GM23338 (cell line): ENCODE results near the gene CEP250. TPM values are rescaled to one million over a fixed set of nuclear protein-coding genes. Genes with fewer than 3 reads are reported as not detected.

Experiments used
- ATAC-seq: fragments of 200-7000 bp; cut with Tn5 transposase; 3 replicates; pipeline ENCODE4 v1.9.1; 2020
- DNase-seq: peaks from one replicate; pipeline ENCODE4 v3.0.0-alpha.2; 2015; ENCODE audit warnings: low spot score
- H2AFZ ChIP-seq: fragments of 200-600 bp; sonication (generic); 2 replicates; pipeline ENCODE4 v1.8.0; 2016; ENCODE audit warnings: antibody characterized with exemption, mild to moderate bottlenecking, moderate library complexity
- H3F3A ChIP-seq: fragments of 200-600 bp; sonication (generic); replicated peaks from 2 replicates; pipeline ENCODE4 v1.8.0; 2017; ENCODE audit warnings: antibody characterized with exemption, mixed run types, low read depth
- H3K27ac ChIP-seq: fragments of 200-600 bp; sonication (generic); 2 replicates; pipeline ENCODE4 v1.6.1; 2016; ENCODE audit warnings: low read depth
- H3K27me3 ChIP-seq: fragments of 200-600 bp; sonication (generic); 2 replicates; pipeline ENCODE4 v1.8.0; 2016; ENCODE audit warnings: mild to moderate bottlenecking, mixed run types, moderate library complexity; ENCODE audit not compliant: insufficient read depth
- H3K36me3 ChIP-seq: fragments of 200-600 bp; sonication (generic); 2 replicates; pipeline ENCODE4 v1.8.0; 2016; ENCODE audit warnings: mild to moderate bottlenecking; ENCODE audit not compliant: insufficient read depth
- H3K4me1 ChIP-seq: fragments of 200-600 bp; sonication (generic); 2 replicates; pipeline ENCODE4 v1.8.0; 2016; ENCODE audit warnings: mild to moderate bottlenecking, moderate library complexity; ENCODE audit not compliant: insufficient read depth
- H3K4me2 ChIP-seq: fragments of 200-600 bp; sonication (generic); 2 replicates; pipeline ENCODE4 v1.7.1; 2017; ENCODE audit warnings: mixed run types
- H3K4me3 ChIP-seq: fragments of 200-600 bp; sonication (generic); 2 replicates; pipeline ENCODE4 v1.6.1; 2016; ENCODE audit warnings: mixed run types
- H3K79me2 ChIP-seq: fragments of 200-600 bp; sonication (generic); replicated peaks from 2 replicates; pipeline ENCODE4 v1.8.0; 2017; ENCODE audit warnings: mild to moderate bottlenecking; ENCODE audit not compliant: insufficient read depth
- H3K9me2 ChIP-seq: fragments of 200-600 bp; sonication (generic); 2 replicates; pipeline ENCODE4 v1.8.0; 2017; ENCODE audit not compliant: insufficient read depth
- H4K20me1 ChIP-seq: fragments of 200-600 bp; sonication (generic); replicated peaks from 2 replicates; pipeline ENCODE4 v1.8.0; 2017; ENCODE audit warnings: mild to moderate bottlenecking; ENCODE audit not compliant: insufficient read depth
- H3K27ac Mint-ChIP-seq: 2 replicates; pipeline ENCODE4 v1.8.0; 2020; ENCODE audit warnings: inconsistent platforms, mild to moderate bottlenecking, moderate library complexity, mixed read lengths
- H3K27me3 Mint-ChIP-seq: 3 replicates; pipeline ENCODE4 v1.8.0; 2022; ENCODE audit warnings: low read depth, mild to moderate bottlenecking, moderate library complexity, mixed read lengths, inconsistent platforms; ENCODE audit not compliant: insufficient read depth, poor library complexity
- H3K36me3 Mint-ChIP-seq: 3 replicates; pipeline ENCODE4 v1.8.0; 2021; ENCODE audit warnings: low read depth, mild to moderate bottlenecking, inconsistent platforms, moderate library complexity, mixed read lengths
- H3K4me1 Mint-ChIP-seq: 3 replicates; pipeline ENCODE4 v1.8.0; 2020; ENCODE audit warnings: mild to moderate bottlenecking, inconsistent platforms, mixed read lengths
- H3K4me3 Mint-ChIP-seq: 3 replicates; pipeline ENCODE4 v1.8.0; 2021; ENCODE audit warnings: moderate library complexity, mild to moderate bottlenecking, inconsistent platforms, mixed read lengths
- H3K9me3 Mint-ChIP-seq: 3 replicates; pipeline ENCODE4 v1.8.0; 2020; ENCODE audit warnings: moderate library complexity, mild to moderate bottlenecking, inconsistent platforms, mixed read lengths
- CREB1 ChIP-seq: fragments of 250-450 bp; sonication (Bioruptor Pico); IDR thresholded peaks from 2 replicates; pipeline ENCODE4 v1.5.0; 2020; ENCODE audit warnings: low read depth, mild to moderate bottlenecking, moderate library complexity
- CTCF ChIP-seq, 2 experiments: fragments of 200-600 bp in 1 of 2; sonication (generic) in 1 of 2; conservative IDR thresholded peaks; 2 replicates each; pipeline versions ENCODE4 v1.5.1 to v1.6.1; 2016 to 2017; ENCODE audit warnings: antibody characterized with exemption in 2 of 2, low read depth in 2 of 2, mild to moderate bottlenecking in 2 of 2, moderate library complexity in 1 of 2
- ETS1 ChIP-seq: IDR thresholded peaks from 2 replicates; pipeline ENCODE4 v1.6.1; 2016; ENCODE audit warnings: antibody characterized with exemption
- EZH2 ChIP-seq: fragments of 200-600 bp; sonication (generic); IDR thresholded peaks from one replicate; pipeline ENCODE4 v1.8.0; 2017; ENCODE audit warnings: antibody characterized with exemption, mild to moderate bottlenecking, low read depth; ENCODE audit not compliant: unreplicated experiment
- EZH2phosphoT487 ChIP-seq: fragments of 200-600 bp; sonication (generic); IDR thresholded peaks from one replicate; pipeline ENCODE4 v1.8.1; 2018; ENCODE audit warnings: antibody characterized with exemption; ENCODE audit not compliant: unreplicated experiment
- JUNB ChIP-seq: IDR thresholded peaks from one replicate; pipeline ENCODE4 v1.6.1; 2016; ENCODE audit warnings: antibody characterized with exemption; ENCODE audit not compliant: unreplicated experiment
- NANOG ChIP-seq: IDR thresholded peaks from 2 replicates; pipeline ENCODE4 v1.6.1; 2016; ENCODE audit warnings: antibody characterized with exemption, borderline replicate concordance
- POLR2AphosphoS5 ChIP-seq: IDR thresholded peaks from 2 replicates; pipeline ENCODE4 v1.6.1; 2016; ENCODE audit warnings: antibody characterized with exemption, low read depth
- REST ChIP-seq: IDR thresholded peaks from one replicate; pipeline ENCODE4 v1.6.1; 2018; ENCODE audit warnings: antibody characterized with exemption; ENCODE audit not compliant: unreplicated experiment
- STAT1 ChIP-seq: IDR thresholded peaks from one replicate; pipeline ENCODE4 v1.6.1; 2016; ENCODE audit warnings: antibody characterized with exemption; ENCODE audit not compliant: unreplicated experiment
- ZNF331 ChIP-seq: fragments of 250-450 bp; sonication (Bioruptor Pico); IDR thresholded peaks from 2 replicates; pipeline ENCODE4 v1.5.0; 2020; ENCODE audit warnings: low read depth, mild to moderate bottlenecking, moderate library complexity
- ZNF462 ChIP-seq: fragments of 250-450 bp; sonication (Bioruptor Pico); IDR thresholded peaks from 2 replicates; pipeline ENCODE4 v1.5.0; 2020; ENCODE audit warnings: mild to moderate bottlenecking, moderate library complexity
- polyA plus RNA-seq: library from polyadenylated mRNA; unstranded; fragments of >200 nt; fragmentation: Nextera tagmentation; extraction: Ambion mirVana; gene quantifications from 2 replicates; pipeline ENCODE4 v1.2.1, GENCODE V29; 2016
- total RNA-seq: library from RNA; depleted of rRNA; stranded (reverse); fragments of >200 nt; shearing (Covaris generic); gene quantifications from 2 replicates; pipeline ENCODE4 v1.2.3, GENCODE V29; 2014

The CEP250 gene
- total and polyA plus RNA-seq, 2 experiments from 2014 or later = 28.0 to 29.1 TPM

GRCh38 chr20:35503281-35503680 lies 47.9 kb downstream of the CEP250 start:
- no peaks in the 10 kb centered on the region; the same call in 2 of the 3 replicates for H3K4me1 Mint-ChIP-seq
- Histone ChIP-seq H3K4me2 (no peak overlapping the region), H3K4me1 (no peaks in the 10 kb centered on the region), H3K9me2 (no peaks in the 10 kb centered on the region), H3F3A (no peaks in the 10 kb centered on the region), H2AFZ (no peak overlapping the region), H3K27me3 (no peaks in the 10 kb centered on the region), H3K4me3 (no peak overlapping the region), H3K79me2 (no peaks in the 10 kb centered on the region), H4K20me1 (no peaks in the 10 kb centered on the region; the same call in 1 of the 2 replicates), H3K36me3 (peaks cover 20% of the 10 kb centered on the region; the same call in 1 of the 2 replicates), H3K27ac (no peak overlapping the region)
- TF ChIP-seq POLR2AphosphoS5 (no peak), NANOG (no peak), ZNF331 (no peak), EZH2 (no peak), JUNB (no peak), CREB1 (CRISPR knock-in tag) (no peak), ZNF462 (no peak), REST (no peak), ETS1 (no peak), CTCF (conservative IDR thresholded peaks at IDR 0.05; ENCODE audit: low read depth in 2 of 2) (no peak), EZH2phosphoT487 (no peak), STAT1 (no peak)
- no peak overlapping the region for H3K4me3 Mint-ChIP-seq
- peaks cover 4% of the 10 kb centered on the region for H3K27me3 Mint-ChIP-seq
- peaks cover 56% of the 10 kb centered on the region for H3K36me3 Mint-ChIP-seq
- no peak for DNase-seq
- no peaks in the 10 kb centered on the region for H3K9me3 Mint-ChIP-seq
- ATAC-seq = no peak
- no peak overlapping the region for H3K27ac Mint-ChIP-seq
